GM12878 (cell line): ENCODE data around the gene DIAPH1. TPM values are rescaled to one million over a fixed set of nuclear protein-coding genes. Genes with fewer than 3 reads are reported as not detected.

Experiments used
- BACH1 ChIP-seq: fragments of 450-650 bp; IDR thresholded peaks from 2 replicates; pipeline ENCODE4 v1.6.1; 2017; ENCODE audit warnings: mild to moderate bottlenecking, borderline replicate concordance
- BHLHE40 ChIP-seq, 2 experiments: fragments of 450-650 bp in 1 of 2; IDR thresholded peaks; 2 replicates each; pipeline ENCODE4 v1.6.1; 2011 to 2017; ENCODE audit warnings: low read depth in 2 of 2, borderline replicate concordance in 1 of 2, improper control_type of control experiment in 1 of 2, low read length in 1 of 2, mild to moderate bottlenecking in 1 of 2
- CEBPZ ChIP-seq: fragments of 150-350 bp; IDR thresholded peaks from 2 replicates; pipeline ENCODE4 v1.6.1; 2016; ENCODE audit warnings: low read depth, low read length
- CHD2 ChIP-seq: IDR thresholded peaks from 2 replicates; pipeline ENCODE4 v1.6.1; 2011; ENCODE audit warnings: low read depth, low read length, improper control_type of control experiment, borderline replicate concordance
- ETV6 ChIP-seq, 2 experiments: fragments of 450-650 bp in 1 of 2; IDR thresholded peaks in 1 of 2; conservative IDR thresholded peaks in 1 of 2; 2 replicates each; pipeline ENCODE4 v1.6.1; 2014; ENCODE audit warnings: antibody characterized with exemption in 1 of 2, borderline replicate concordance in 1 of 2, low read depth in 1 of 2, mild to moderate bottlenecking in 1 of 2, moderate library complexity in 1 of 2
- HDAC6 ChIP-seq: fragments of 200-600 bp; sonication (generic); IDR thresholded peaks from one replicate; pipeline ENCODE4 v1.8.0; 2017; ENCODE audit warnings: antibody characterized with exemption; ENCODE audit not compliant: unreplicated experiment
- JUNB ChIP-seq: IDR thresholded peaks from 2 replicates; pipeline ENCODE4 v1.6.1; 2016; ENCODE audit warnings: antibody characterized with exemption, mild to moderate bottlenecking
- KDM1A ChIP-seq: fragments of 200-600 bp; sonication (generic); IDR thresholded peaks from 2 replicates; pipeline ENCODE4 v1.6.1; 2016; ENCODE audit warnings: borderline replicate concordance
- KLF5 ChIP-seq: fragments of 450-650 bp; IDR thresholded peaks from 2 replicates; pipeline ENCODE4 v1.6.1; 2014; ENCODE audit warnings: mild to moderate bottlenecking; ENCODE audit not compliant: partially characterized antibody
- LARP7 ChIP-seq: fragments of 450-650 bp; IDR thresholded peaks from 2 replicates; pipeline ENCODE4 v1.6.1; 2017; ENCODE audit warnings: mild to moderate bottlenecking
- MYB ChIP-seq: fragments of 150-350 bp; IDR thresholded peaks from 2 replicates; pipeline ENCODE4 v1.6.1; 2014; ENCODE audit warnings: mild to moderate bottlenecking, low read depth, low read length, borderline replicate concordance
- PBX3 ChIP-seq: IDR thresholded peaks from 2 replicates; pipeline ENCODE4 v1.6.1; 2011; ENCODE audit warnings: mild to moderate bottlenecking, low read depth, low read length, moderate library complexity; ENCODE audit not compliant: insufficient replicate concordance
- SUPT20H ChIP-seq: IDR thresholded peaks from 2 replicates; pipeline ENCODE4 v1.6.1; 2011; ENCODE audit warnings: low read depth, mild to moderate bottlenecking, low read length, moderate library complexity, borderline replicate concordance; ENCODE audit not compliant: control insufficient read depth
- ZBTB33 ChIP-seq: fragments of 450-650 bp; IDR thresholded peaks from 2 replicates; pipeline ENCODE4 v1.6.1; 2017; ENCODE audit warnings: mild to moderate bottlenecking
- ZBTB40 ChIP-seq: fragments of 450-650 bp; IDR thresholded peaks from 2 replicates; pipeline ENCODE4 v1.6.1; 2016; ENCODE audit warnings: mild to moderate bottlenecking, moderate library complexity, borderline replicate concordance
- ZNF207 ChIP-seq: fragments of 450-650 bp; IDR thresholded peaks from 2 replicates; pipeline ENCODE4 v1.6.1; 2014; ENCODE audit warnings: antibody characterized with exemption, mild to moderate bottlenecking, borderline replicate concordance
- polyA plus RNA-seq, 11 experiments: library from polyadenylated mRNA; depleted of rRNA in 4 of 11; unstranded in 6 of 11; stranded (reverse) in 5 of 11; fragments of >200 nt; fragmentation: Nextera tagmentation in 4 of 11; fragmentation: Illumina TruSeq in 1 of 11; extraction: Ambion mirVana in 4 of 11; extraction: Trizol in 1 of 11; gene quantifications; 1 replicate in 1 of 11; 2 replicates in 10 of 11; pipeline versions ENCODE4 v1.2.1 to v1.2.3, GENCODE V29; 2011 to 2016; ENCODE audit warnings: inconsistent platforms in 2 of 11, missing spikeins in 2 of 11, low read depth in 1 of 11
- total RNA-seq, 4 experiments: library from RNA; depleted of rRNA in 3 of 4; stranded (reverse); fragments of >200 nt in 3 of 4; fragmentation: Illumina TruSeq in 1 of 4; extraction: Trizol in 1 of 4; gene quantifications; 2 replicates each; pipeline versions ENCODE4 v1.2.1 to v1.2.3, GENCODE V29; 2013 to 2021

DIAPH1 gene
- total and polyA plus RNA-seq, 10 of the 15 experiments (the other 5 are each of a cell fraction or from before 2014, with no cell fraction given), result 37.8 to 168 (median 59.0) TPM

- TF ChIP-seq SUPT20H (no peak), CEBPZ (no peak), KLF5 (peak; percentile 35), ZNF207 (peak; percentile 77; the same call in 1 of the 2 replicates), JUNB (no peak), CHD2 (peak; percentile 23; the same call in 1 of the 2 replicates), MYB (no peak), ZBTB33 (no peak), BHLHE40 (IDR thresholded peaks at IDR 0.05; ENCODE audit: borderline replicate concordance in 1 of 2, low read depth in 2 of 2, low read length in 1 of 2) (peak; percentile 46 to 64; a peak in 3 of 4 replicates), KDM1A (no peak), ETV6 (conservative IDR thresholded peaks at IDR 0.05 in 1 of 2, IDR thresholded peaks at IDR 0.05 in 1 of 2; ENCODE audit: borderline replicate concordance in 1 of 2, low read depth in 1 of 2) (no peak), LARP7 (peak; percentile 52; the same call in 1 of the 2 replicates), HDAC6 (no peak), ZBTB40 (no peak), PBX3 (no peak), BACH1 (0 out of 2 replicates have a peak, but pooled peaks have one; percentile 33)
Measured at GRCh38 chr5:141524604-141525597, 93.9 kb downstream of the DIAPH1 start (continued).
